Measurements from ENCODE around the gene LDLRAD3. TPM values are rescaled to one million over a fixed set of nuclear protein-coding genes. Genes with fewer than 3 reads are reported as not detected.

Gene LDLRAD3
- total RNA-seq, 1 experiment from 2014 or later, result 19.0 TPM

DNA sequence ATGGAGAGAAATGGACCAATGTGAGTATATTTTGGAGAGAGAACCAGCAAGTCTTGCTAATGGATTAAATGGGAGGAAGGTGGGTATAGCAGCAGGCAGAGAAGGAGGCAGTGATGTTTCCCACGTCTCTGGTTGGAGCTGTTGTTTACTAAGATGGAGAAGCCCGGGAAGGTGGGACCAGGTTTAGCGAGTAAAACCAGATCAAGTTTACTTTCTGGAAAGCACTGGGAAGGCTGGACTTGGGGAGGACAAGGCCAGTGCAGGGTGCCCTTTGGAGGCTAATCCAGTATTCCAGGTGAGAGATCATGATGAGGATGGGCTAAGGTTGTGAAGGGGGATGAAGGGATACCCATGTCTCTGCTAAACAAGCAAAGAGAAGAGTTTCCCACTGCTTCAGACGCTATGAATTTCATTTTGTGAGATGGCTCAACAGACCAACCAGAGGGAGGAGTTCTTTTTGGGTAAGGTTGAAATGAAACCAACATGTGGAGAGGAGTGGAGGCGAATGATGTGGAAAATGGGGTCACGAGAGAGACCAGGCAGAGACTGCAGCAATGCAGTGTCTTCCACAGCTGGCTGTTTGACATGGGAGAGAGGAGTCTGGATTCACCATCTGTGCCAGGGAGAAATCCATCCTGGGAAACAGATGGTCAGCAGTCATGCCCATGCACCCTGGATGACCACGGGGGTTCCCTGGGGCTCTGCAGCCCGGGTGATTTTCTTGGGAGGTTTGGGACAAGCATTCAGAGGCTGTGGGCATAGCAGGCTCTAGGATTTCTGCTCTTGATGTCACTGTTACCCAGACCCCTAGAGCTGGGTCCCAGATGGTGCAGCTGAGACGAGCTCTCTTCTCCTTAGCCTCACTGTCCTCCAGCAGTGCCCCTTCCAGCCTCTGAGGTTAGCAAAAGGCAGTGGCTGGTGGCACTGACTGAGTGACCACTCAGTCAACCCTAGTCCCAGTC is 320.4 kb downstream of the LDLRAD3 start:
- Histone ChIP-seq H3K4me2 (ENCODE audit: low read length) (no peak overlapping the region), H3K27me3 (ENCODE audit: insufficient read depth, low read length) (no peaks in the 10 kb centered on the region), H3K9ac (ENCODE audit: low read length) (no peak overlapping the region), H3K9me2 (ENCODE audit: insufficient read depth) (no peaks in the 10 kb centered on the region), H2AFZ (ENCODE audit: low read depth, low read length, poor library complexity, severe bottlenecking) (no peak overlapping the region), H3K36me3 (ENCODE audit: control insufficient read depth in 1 of 2, insufficient read depth in 2 of 2, low read length in 2 of 2) (no peaks in the 10 kb centered on the region), H3K4me1 (ENCODE audit: control insufficient read depth in 1 of 2, insufficient read depth in 2 of 2, low read length in 2 of 2) (no peaks in the 10 kb centered on the region), H3K79me2 (ENCODE audit: insufficient read depth, low read length) (no peaks in the 10 kb centered on the region), H4K20me1 (ENCODE audit: insufficient read depth) (no peaks in the 10 kb centered on the region), H3K4me3 (replicated peaks in 1 of 2; ENCODE audit: low read depth in 1 of 2, low read length in 2 of 2) (no peak overlapping the region), H3K27ac (ENCODE audit: low read depth, low read length) (no peak overlapping the region), H3K9me3 (ENCODE audit: control insufficient read depth in 1 of 2, insufficient read depth in 1 of 2, low read depth in 1 of 2, low read length in 2 of 2) (no peaks in the 10 kb centered on the region)
- ATAC-seq (no peak), DNase-seq (ENCODE audit: low read depth, low spot score) (no peak)
- ChIA-PET CTCF (interaction anchor here (1.1 to 4.5 kb wide), 6 partner anchors 214 to 779 kb away, joined by 3 to 45 read pairs (median 4); no protein-coding TSS in a partner anchor), POLR2A (no interaction called here), RAD21 (ENCODE audit: low non-redundant PET in 1 of 2, low total read pairs in 2 of 2, uncharacterized antibody in 2 of 2, unreplicated experiment in 2 of 2) (interaction anchor here in 1 of 2 experiments (0.9 kb wide), 1 partner anchor 442 kb away, joined by 3 read pairs; no protein-coding TSS in a partner anchor)
- intact Hi-C loops (cut with micrococcal nuclease), result no loop called here
- no TSS peak for BruUV-seq (replicated peaks)
- TF ChIP-seq EZH2phosphoT487 (IDR thresholded peaks at IDR 0.05; ENCODE audit: borderline replicate concordance) (no peak), ELF1 (IDR thresholded peaks at IDR 0.05; ENCODE audit: borderline replicate concordance, low read depth) (no peak), YY1 (IDR thresholded peaks at IDR 0.05; ENCODE audit: extremely low read depth, insufficient replicate concordance, low read depth, low read length) (no peak), REST (IDR thresholded peaks at IDR 0.05; ENCODE audit: low read depth) (no peak), EGR1 (IDR thresholded peaks at IDR 0.05; ENCODE audit: low read depth) (no peak), POLR2AphosphoS5 (IDR thresholded peaks at IDR 0.05; ENCODE audit: low read depth, low read length) (no peak), SRF (IDR thresholded peaks at IDR 0.05; ENCODE audit: low read depth) (no peak), ZFX (IDR thresholded peaks at IDR 0.05) (no peak), EZH2 (IDR thresholded peaks at IDR 0.05) (no peak), CEBPB (IDR thresholded peaks at IDR 0.05; ENCODE audit: low read depth) (no peak), JUND (IDR thresholded peaks at IDR 0.05) (no peak), TCF7L2 (IDR thresholded peaks at IDR 0.05; ENCODE audit: borderline replicate concordance, extremely low read depth, insufficient read depth, insufficient read length) (no peak), ZNF274 (IDR thresholded peaks at IDR 0.05; ENCODE audit: low read depth, low read length) (no peak), POLR2A (IDR thresholded peaks at IDR 0.05; ENCODE audit: borderline replicate concordance, extremely low read depth, insufficient read depth, insufficient read length) (no peak)
- TF ChIP-seq, protein P1, sequence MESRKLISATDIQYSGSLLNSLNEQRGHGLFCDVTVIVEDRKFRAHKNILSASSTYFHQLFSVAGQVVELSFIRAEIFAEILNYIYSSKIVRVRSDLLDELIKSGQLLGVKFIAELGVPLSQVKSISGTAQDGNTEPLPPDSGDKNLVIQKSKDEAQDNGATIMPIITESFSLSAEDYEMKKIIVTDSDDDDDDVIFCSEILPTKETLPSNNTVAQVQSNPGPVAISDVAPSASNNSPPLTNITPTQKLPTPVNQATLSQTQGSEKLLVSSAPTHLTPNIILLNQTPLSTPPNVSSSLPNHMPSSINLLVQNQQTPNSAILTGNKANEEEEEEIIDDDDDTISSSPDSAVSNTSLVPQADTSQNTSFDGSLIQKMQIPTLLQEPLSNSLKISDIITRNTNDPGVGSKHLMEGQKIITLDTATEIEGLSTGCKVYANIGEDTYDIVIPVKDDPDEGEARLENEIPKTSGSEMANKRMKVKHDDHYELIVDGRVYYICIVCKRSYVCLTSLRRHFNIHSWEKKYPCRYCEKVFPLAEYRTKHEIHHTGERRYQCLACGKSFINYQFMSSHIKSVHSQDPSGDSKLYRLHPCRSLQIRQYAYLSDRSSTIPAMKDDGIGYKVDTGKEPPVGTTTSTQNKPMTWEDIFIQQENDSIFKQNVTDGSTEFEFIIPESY (IDR thresholded peaks at IDR 0.05; ENCODE audit: extremely low read depth, insufficient replicate concordance, low read length), result no peak
